ENCODE measurements around the gene SDCBP2. TPM values are rescaled to one million over a fixed set of nuclear protein-coding genes. Genes with fewer than 3 reads are reported as not detected.

The SDCBP2 gene
- total and polyA plus RNA-seq, 2 of the 8 experiments (the other 6 are each of a cell fraction or from before 2014, with no cell fraction given): 4.2 to 6.7 TPM

DNA sequence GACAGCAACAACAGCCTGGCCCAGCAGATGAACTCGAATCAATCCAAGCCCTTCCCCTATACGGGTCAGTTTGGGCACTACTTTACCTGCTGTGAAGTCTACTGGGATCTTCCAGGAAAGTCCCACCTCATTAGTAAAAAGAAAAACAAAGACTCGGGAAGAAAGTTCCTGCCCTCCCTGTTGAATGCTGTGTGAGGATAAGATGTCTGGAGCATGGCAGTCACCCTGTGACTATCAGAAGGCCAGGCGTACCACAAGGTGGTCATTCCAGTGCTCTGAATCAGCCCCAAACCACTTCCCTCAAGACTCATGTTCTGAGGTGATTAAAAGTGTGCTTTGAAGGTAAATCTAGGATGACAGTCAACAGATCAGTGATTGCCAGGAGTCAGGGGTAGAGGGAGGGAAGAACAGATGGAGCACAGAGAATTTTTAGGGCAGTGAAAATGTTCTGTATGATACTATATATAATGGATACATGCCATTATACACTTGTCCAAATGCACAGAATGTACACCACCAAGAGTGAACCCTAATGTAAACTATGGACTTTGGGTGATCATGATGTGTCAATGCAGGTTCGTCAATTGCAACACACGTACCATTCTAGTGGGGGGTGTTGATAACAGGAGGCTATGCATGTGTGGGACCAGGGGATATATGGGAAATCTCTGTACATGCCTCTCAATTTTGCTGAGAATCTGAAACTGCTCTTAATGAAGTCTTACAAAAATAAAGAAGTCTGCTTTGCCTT lies 49.2 kb upstream of the SDCBP2 start:
- no peak overlapping the region for H3K4ac ChIP-seq (replicated peaks; ENCODE audit: insufficient read length, low read depth, low read length)
- TF ChIP-seq POLR2A (IDR thresholded peaks at IDR 0.05; ENCODE audit: control extremely low read depth in 1 of 2, low read depth in 2 of 2, low read length in 2 of 2) (no peak), BACH1 (IDR thresholded peaks at IDR 0.05; ENCODE audit: low read length) (no peak), BRCA1 (IDR thresholded peaks at IDR 0.05; ENCODE audit: low read depth, low read length) (no peak), CBX8 (IDR thresholded peaks at IDR 0.05; ENCODE audit: borderline replicate concordance, low read depth, low read length) (no peak), SUZ12 (IDR thresholded peaks at IDR 0.05; ENCODE audit: low read length) (no peak), KDM4A (IDR thresholded peaks at IDR 0.05; ENCODE audit: low read depth, low read length, severe bottlenecking) (no peak), RNF2 (IDR thresholded peaks at IDR 0.05; ENCODE audit: borderline replicate concordance, low read depth, low read length, missing control alignments, poor library complexity, severe bottlenecking) (no peak), RBBP5 (IDR thresholded peaks at IDR 0.05; ENCODE audit: borderline replicate concordance, low read depth, low read length) (no peak)
- TF ChIP-seq, protein P1, sequence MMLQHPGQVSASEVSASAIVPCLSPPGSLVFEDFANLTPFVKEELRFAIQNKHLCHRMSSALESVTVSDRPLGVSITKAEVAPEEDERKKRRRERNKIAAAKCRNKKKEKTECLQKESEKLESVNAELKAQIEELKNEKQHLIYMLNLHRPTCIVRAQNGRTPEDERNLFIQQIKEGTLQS (IDR thresholded peaks at IDR 0.05; ENCODE audit: insufficient read depth, low read depth, low read length): no peak
- no peak overlapping the region for H3K56ac ChIP-seq (replicated peaks; ENCODE audit: insufficient read length, low read depth, low read length)
- H2BK5ac ChIP-seq (ENCODE audit: low read depth, low read length): no peak overlapping the region
- peak overlapping the region; percentile 29; the same call in 1 of the 2 replicates for H4K8ac ChIP-seq (ENCODE audit: extremely low read depth, insufficient read depth, low read length)
- no peak overlapping the region for H2BK120ac ChIP-seq (replicated peaks; ENCODE audit: low read depth, low read length)
- H3K4me3 ChIP-seq (ENCODE audit: extremely low read depth in 1 of 4, insufficient read depth in 2 of 4, low read depth in 3 of 4, low read length in 4 of 4): no peak overlapping the region
- no peaks in the 10 kb centered on the region for H3K9me3 ChIP-seq (ENCODE audit: insufficient read depth in 2 of 2, low read depth in 1 of 2, low read length in 1 of 2)
- H3K18ac ChIP-seq (ENCODE audit: extremely low read depth, low read length): no peak overlapping the region
- no peak overlapping the region for H3K14ac ChIP-seq (ENCODE audit: insufficient read length)
- H2BK15ac ChIP-seq (ENCODE audit: low read length): no peak overlapping the region
- H4K20me1 ChIP-seq (replicated peaks in 1 of 2; ENCODE audit: control insufficient read depth in 1 of 2, insufficient read depth in 2 of 2, low read length in 2 of 2): peaks cover 24 to 53% of the 10 kb centered on the region in 2 experiments
- H4K5ac ChIP-seq (ENCODE audit: insufficient read length, low read depth, low read length): no peak overlapping the region
- H3K27ac ChIP-seq (ENCODE audit: low read depth, low read length): no peak overlapping the region
- no peak overlapping the region for H2AK5ac ChIP-seq (ENCODE audit: low read depth, low read length)
- no peaks in the 10 kb centered on the region for H3K23me2 ChIP-seq (ENCODE audit: low read depth, low read length)
- H3K79me1 ChIP-seq (ENCODE audit: low read depth, low read length): peaks cover 31% of the 10 kb centered on the region
- H2BK12ac ChIP-seq (ENCODE audit: low read depth, low read length): no peak overlapping the region
- FAIRE-seq: no peak
- H3K36me3 ChIP-seq (ENCODE audit: control insufficient read depth in 2 of 4, insufficient read depth in 4 of 4, low read length in 3 of 4): peaks cover 6 to 11% (median 10%) of the 10 kb centered on the region in 4 experiments; a peak in 7 of 8 replicates
- H3K4me1 ChIP-seq (replicated peaks in 1 of 4; ENCODE audit: control insufficient read depth in 3 of 4, insufficient read depth in 4 of 4, low read length in 3 of 4): peaks cover 0 to 17% (median 2%) of the 10 kb centered on the region in 4 experiments; a peak in 4 of 7 replicates
- no peak overlapping the region for H4K91ac ChIP-seq (replicated peaks; ENCODE audit: insufficient read length, low read length)
- no peak for DNase-seq (ENCODE audit: low read depth in 1 of 2, low spot score in 2 of 2)
- H3K79me2 ChIP-seq (ENCODE audit: control insufficient read depth in 1 of 2, insufficient read depth in 2 of 2, low read length in 2 of 2): peaks cover 21 to 90% of the 10 kb centered on the region in 2 experiments
- no peak overlapping the region for H3K9ac ChIP-seq (replicated peaks in 1 of 4; ENCODE audit: extremely low read depth in 1 of 4, low read depth in 3 of 4, low read length in 3 of 4)
- H2AFZ ChIP-seq (ENCODE audit: low read length): no peak overlapping the region
- no peak overlapping the region for H3K4me2 ChIP-seq (ENCODE audit: insufficient read depth in 1 of 2, low read depth in 2 of 2, low read length in 2 of 2)
- WGBS, 2 experiments (ENCODE audit: extremely low coverage in 1 of 2, insufficient coverage in 1 of 2, insufficient read length in 1 of 2, insufficient replicate concordance in 2 of 2, low coverage in 1 of 2, low lambda C conversion rate in 2 of 2, missing lambda C conversion rate in 1 of 2): 84% methylated on average over 6 of the region's 6 CpGs; no CpG with 5 or more reads in 1 of the 2 experiments
- no peaks in the 10 kb centered on the region for H3K27me3 ChIP-seq (replicated peaks in 1 of 4; ENCODE audit: control insufficient read depth in 3 of 4, extremely low read depth in 1 of 4, insufficient read depth in 3 of 4, low read length in 3 of 4)
- ChIA-PET POLR2A (ENCODE audit: partially characterized antibody) (interaction anchor here (1.2 to 2.1 kb wide), 3 partner anchors 8 to 86 kb away, joined by 3 to 7 read pairs (median 3); no protein-coding TSS in a partner anchor), CTCF (ENCODE audit: partially characterized antibody) (interaction anchor here (1.4 to 1.7 kb wide), 2 partner anchors 59 to 65 kb away, joined by 4 read pairs; no protein-coding TSS in a partner anchor)
- no peak overlapping the region for H3K23ac ChIP-seq (ENCODE audit: insufficient read length)
- H2BK20ac ChIP-seq (ENCODE audit: low read length): no peak overlapping the region

Data from H1 (cell line).